ENCODE data around the gene SIGLEC11. TPM values are rescaled to one million over a fixed set of nuclear protein-coding genes. Genes with fewer than 3 reads are reported as not detected.
A peak's percentile ranks its signal among the peaks of the same experiment; 100 is the strongest.

The SIGLEC11 gene
- total and polyA plus RNA-seq, 2 of the 13 experiments (the other 11 are each of a cell fraction or from before 2014, with no cell fraction given), result not detected

GRCh38 chr19:49912965-49913685, 47.8 kb downstream of the SIGLEC11 start (continued):
- TF ChIP-seq ZBTB33 (CRISPR knock-in tag; IDR thresholded peaks at IDR 0.05) (peak; percentile 100), ZNF296 (CRISPR knock-in tag; conservative IDR thresholded peaks at IDR 0.05) (no peak), ZNF639 (CRISPR knock-in tag; conservative IDR thresholded peaks at IDR 0.05) (no peak), AGO2 (optimal IDR thresholded peaks at IDR 0.05; ENCODE audit: low read depth, low read length) (peak; percentile 51), ZBTB38 (CRISPR knock-in tag; IDR thresholded peaks at IDR 0.05) (peak; percentile 99), MAX (IDR thresholded peaks at IDR 0.05) (0 out of 2 replicates have a peak, but pooled peaks have one; percentile 5), FOXO1 (CRISPR knock-in tag; IDR thresholded peaks at IDR 0.05) (no peak), FOXA1 (IDR thresholded peaks at IDR 0.05) (no peak), FOXA1 (CRISPR knock-in tag; IDR thresholded peaks at IDR 0.05) (peak; percentile 39; the same call in 1 of the 2 replicates), ZNF292 (CRISPR knock-in tag; IDR thresholded peaks at IDR 0.05; ENCODE audit: borderline replicate concordance, low read depth) (no peak), MXD1 (CRISPR knock-in tag; IDR thresholded peaks at IDR 0.05) (no peak), ZNF790 (CRISPR knock-in tag; IDR thresholded peaks at IDR 0.05; ENCODE audit: borderline replicate concordance) (no peak), XRCC5 (optimal IDR thresholded peaks at IDR 0.05; ENCODE audit: low read length) (peak; percentile 33), GPBP1L1 (CRISPR knock-in tag; IDR thresholded peaks at IDR 0.05) (no peak), KLF13 (CRISPR knock-in tag; IDR thresholded peaks at IDR 0.05) (no peak), ZNF850 (CRISPR knock-in tag; conservative IDR thresholded peaks at IDR 0.05) (no peak), PHF8 (CRISPR knock-in tag; IDR thresholded peaks at IDR 0.05) (no peak), ZFX (CRISPR knock-in tag; IDR thresholded peaks at IDR 0.05; ENCODE audit: low read depth) (0 out of 2 replicates have a peak, but pooled peaks have one; percentile 6), TBP (CRISPR knock-in tag; IDR thresholded peaks at IDR 0.05) (no peak), HOXA3 (CRISPR knock-in tag; IDR thresholded peaks at IDR 0.05) (peak; percentile 62), PAXIP1 (CRISPR knock-in tag; conservative IDR thresholded peaks at IDR 0.05) (peak; percentile 43), RFX3 (CRISPR knock-in tag; IDR thresholded peaks at IDR 0.05) (no peak), BHLHE40 (IDR thresholded peaks at IDR 0.05; ENCODE audit: low read length) (no peak)
